22Rv1 (cell line): ENCODE data around the gene DET1.

Experiments
- ZFX ChIP-seq: fragments of 450-650 bp; IDR thresholded peaks from 2 replicates; pipeline ENCODE4 v1.6.1; 2017; ENCODE audit warnings: antibody characterized with exemption, borderline replicate concordance
- TF ChIP-seq, protein P1 (sequence below): fragments of 450-650 bp; IDR thresholded peaks from 2 replicates; pipeline ENCODE4 v1.5.1; 2017; ENCODE audit warnings: mild to moderate bottlenecking

DNA sequence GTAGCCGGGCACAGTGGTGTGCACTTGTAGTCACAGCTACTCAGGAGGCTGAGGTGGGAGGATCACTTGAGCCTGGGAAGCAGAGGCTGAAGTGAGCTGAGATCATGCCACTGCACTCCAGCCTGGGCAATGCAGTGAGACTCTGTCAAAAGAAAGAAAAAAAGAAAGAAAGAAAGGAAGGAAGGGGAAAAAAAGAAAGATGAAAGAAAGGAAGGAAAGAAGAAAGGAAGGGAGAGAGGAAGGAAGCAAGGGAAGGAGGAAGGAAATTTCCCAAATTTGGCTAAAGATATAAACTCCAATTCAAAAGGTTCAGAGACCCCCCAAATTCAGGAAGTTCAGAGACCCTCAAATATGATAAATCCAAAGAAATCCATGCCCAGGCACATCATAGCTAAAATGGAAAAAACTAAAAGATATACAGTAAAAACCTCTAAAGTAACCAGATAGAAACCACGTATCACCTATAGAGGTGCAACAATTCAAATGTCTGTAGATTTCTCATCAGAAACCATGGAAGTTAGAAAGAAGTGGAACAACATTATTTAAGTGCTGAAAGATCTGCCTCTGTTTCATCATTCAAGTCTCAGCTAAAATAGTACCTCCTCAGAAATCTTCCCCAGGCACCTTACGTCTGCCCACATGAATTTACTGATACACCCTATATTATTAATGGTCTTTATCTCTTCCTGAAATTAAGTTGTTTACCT lies 10.7 kb downstream of the DET1 start:
- TF ChIP-seq ZFX, result no peak
- TF ChIP-seq, protein P1, sequence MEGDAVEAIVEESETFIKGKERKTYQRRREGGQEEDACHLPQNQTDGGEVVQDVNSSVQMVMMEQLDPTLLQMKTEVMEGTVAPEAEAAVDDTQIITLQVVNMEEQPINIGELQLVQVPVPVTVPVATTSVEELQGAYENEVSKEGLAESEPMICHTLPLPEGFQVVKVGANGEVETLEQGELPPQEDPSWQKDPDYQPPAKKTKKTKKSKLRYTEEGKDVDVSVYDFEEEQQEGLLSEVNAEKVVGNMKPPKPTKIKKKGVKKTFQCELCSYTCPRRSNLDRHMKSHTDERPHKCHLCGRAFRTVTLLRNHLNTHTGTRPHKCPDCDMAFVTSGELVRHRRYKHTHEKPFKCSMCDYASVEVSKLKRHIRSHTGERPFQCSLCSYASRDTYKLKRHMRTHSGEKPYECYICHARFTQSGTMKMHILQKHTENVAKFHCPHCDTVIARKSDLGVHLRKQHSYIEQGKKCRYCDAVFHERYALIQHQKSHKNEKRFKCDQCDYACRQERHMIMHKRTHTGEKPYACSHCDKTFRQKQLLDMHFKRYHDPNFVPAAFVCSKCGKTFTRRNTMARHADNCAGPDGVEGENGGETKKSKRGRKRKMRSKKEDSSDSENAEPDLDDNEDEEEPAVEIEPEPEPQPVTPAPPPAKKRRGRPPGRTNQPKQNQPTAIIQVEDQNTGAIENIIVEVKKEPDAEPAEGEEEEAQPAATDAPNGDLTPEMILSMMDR, result no peak
